Measurements from ENCODE around the gene CDH2. TPM values are rescaled to one million over a fixed set of nuclear protein-coding genes. Genes with fewer than 3 reads are reported as not detected.

CDH2 gene
- total RNA-seq, 1 experiment from 2014 or later = 36.2 TPM

DNA sequence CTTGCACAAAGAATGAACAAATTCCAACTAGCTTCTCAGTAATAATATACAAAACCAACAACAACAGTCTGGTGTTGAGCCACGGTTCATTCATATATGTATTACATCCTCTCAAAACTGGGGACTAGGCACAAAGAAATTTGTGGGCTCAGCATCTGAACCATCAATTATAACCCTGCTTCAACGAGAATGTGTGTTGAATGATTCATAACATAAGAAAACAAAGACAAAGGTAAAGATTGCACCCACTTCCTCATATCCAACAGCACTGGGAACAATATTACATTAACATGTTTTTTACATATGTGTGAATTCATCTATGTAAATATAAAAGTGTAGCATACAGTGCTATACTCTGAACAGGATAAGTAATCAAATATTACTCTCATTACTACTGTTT, 144.8 kb downstream of the CDH2 start:
- no peak overlapping the region for H4K8ac ChIP-seq (replicated peaks; ENCODE audit: insufficient read length, low read depth, low read length)
- H3K23me2 ChIP-seq (ENCODE audit: insufficient read length, low read depth, low read length, poor library complexity, severe bottlenecking) = no peaks in the 10 kb centered on the region
- no peak overlapping the region for H2BK120ac ChIP-seq (ENCODE audit: low read depth, low read length, poor library complexity, severe bottlenecking)
- H3K4me3 Mint-ChIP-seq = no peak overlapping the region
- H3K36me3 Mint-ChIP-seq (ENCODE audit: insufficient read depth in 1 of 3, low read depth in 3 of 3) = no peaks in the 10 kb centered on the region
- no peak overlapping the region for H3K27ac Mint-ChIP-seq
- H4K91ac ChIP-seq (ENCODE audit: insufficient read length, low read depth, low read length) = no peak overlapping the region
- H3K27me3 Mint-ChIP-seq (ENCODE audit: low read depth) = no peaks in the 10 kb centered on the region
- H3K4me1 ChIP-seq (ENCODE audit: insufficient read depth, low read length) = no peaks in the 10 kb centered on the region; the same call in 1 of the 2 replicates
- no peak overlapping the region for H2BK20ac ChIP-seq (ENCODE audit: low read depth, low read length, poor library complexity, severe bottlenecking)
- no peak overlapping the region for H3T11ph ChIP-seq (ENCODE audit: low read length)
- H3K9me3 ChIP-seq (ENCODE audit: control insufficient read depth, low read depth, low read length) = no peaks in the 10 kb centered on the region
- H3K27me3 ChIP-seq (ENCODE audit: insufficient read depth, low read length) = no peaks in the 10 kb centered on the region
- H2AK5ac ChIP-seq (ENCODE audit: insufficient read length, low read length) = no peak overlapping the region
- no peak overlapping the region for H3K14ac ChIP-seq (ENCODE audit: insufficient read depth, low read length)
- H3K4me1 Mint-ChIP-seq = peaks cover 25 to 30% of the 10 kb centered on the region in 2 experiments
- no peak overlapping the region for H2BK12ac ChIP-seq (ENCODE audit: insufficient read length, low read depth, low read length)
- no peak overlapping the region for H3K23ac ChIP-seq (ENCODE audit: insufficient read length, low read depth, low read length)
- no peak for DNase-seq
- TF ChIP-seq, protein P1, sequence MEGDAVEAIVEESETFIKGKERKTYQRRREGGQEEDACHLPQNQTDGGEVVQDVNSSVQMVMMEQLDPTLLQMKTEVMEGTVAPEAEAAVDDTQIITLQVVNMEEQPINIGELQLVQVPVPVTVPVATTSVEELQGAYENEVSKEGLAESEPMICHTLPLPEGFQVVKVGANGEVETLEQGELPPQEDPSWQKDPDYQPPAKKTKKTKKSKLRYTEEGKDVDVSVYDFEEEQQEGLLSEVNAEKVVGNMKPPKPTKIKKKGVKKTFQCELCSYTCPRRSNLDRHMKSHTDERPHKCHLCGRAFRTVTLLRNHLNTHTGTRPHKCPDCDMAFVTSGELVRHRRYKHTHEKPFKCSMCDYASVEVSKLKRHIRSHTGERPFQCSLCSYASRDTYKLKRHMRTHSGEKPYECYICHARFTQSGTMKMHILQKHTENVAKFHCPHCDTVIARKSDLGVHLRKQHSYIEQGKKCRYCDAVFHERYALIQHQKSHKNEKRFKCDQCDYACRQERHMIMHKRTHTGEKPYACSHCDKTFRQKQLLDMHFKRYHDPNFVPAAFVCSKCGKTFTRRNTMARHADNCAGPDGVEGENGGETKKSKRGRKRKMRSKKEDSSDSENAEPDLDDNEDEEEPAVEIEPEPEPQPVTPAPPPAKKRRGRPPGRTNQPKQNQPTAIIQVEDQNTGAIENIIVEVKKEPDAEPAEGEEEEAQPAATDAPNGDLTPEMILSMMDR (conservative IDR thresholded peaks at IDR 0.05) = no peak
- no peak overlapping the region for H3K4ac ChIP-seq (ENCODE audit: low read depth, low read length)
- no peak overlapping the region for H4K5ac ChIP-seq (ENCODE audit: insufficient read length, low read depth, low read length)
- no peak overlapping the region for H3K27ac ChIP-seq (ENCODE audit: insufficient read length, low read depth, low read length)
- H3K56ac ChIP-seq (ENCODE audit: insufficient read length, low read depth, low read length) = no peak overlapping the region
- H3K18ac ChIP-seq (ENCODE audit: insufficient read length, low read depth, low read length) = no peak overlapping the region
- H3K79me2 ChIP-seq (ENCODE audit: insufficient read depth, low read length) = no peaks in the 10 kb centered on the region
- no peak overlapping the region for H2BK15ac ChIP-seq (ENCODE audit: low read depth, low read length)
- no peak overlapping the region for H3K9ac ChIP-seq (ENCODE audit: extremely low read depth, insufficient read length, low read length)
- no peak overlapping the region for H2BK5ac ChIP-seq (ENCODE audit: insufficient read length, low read length)
- no peaks in the 10 kb centered on the region for H4K20me1 ChIP-seq (ENCODE audit: control insufficient read depth, insufficient read depth, insufficient read length)
- no CpG with 5 or more reads among the region's 2 CpGs for WGBS (ENCODE audit: extremely low coverage, insufficient read length, low lambda C conversion rate)
- H3K9me3 Mint-ChIP-seq = no peaks in the 10 kb centered on the region
- H2AFZ ChIP-seq (ENCODE audit: low read length) = no peak overlapping the region
- no peaks in the 10 kb centered on the region for H3K79me1 ChIP-seq (ENCODE audit: insufficient read depth, low read depth, low read length, poor library complexity, severe bottlenecking)
- no peak overlapping the region for H3K4me2 ChIP-seq (ENCODE audit: insufficient read depth, insufficient read length, low read length)
